ENCODE measurements around the gene COL19A1.
"Not testable (repeated sequence)": the region's sequence is repeated elsewhere in the genome, so short reads cannot be mapped to it uniquely, and the experiment has no call there.

Gene COL19A1

DNA sequence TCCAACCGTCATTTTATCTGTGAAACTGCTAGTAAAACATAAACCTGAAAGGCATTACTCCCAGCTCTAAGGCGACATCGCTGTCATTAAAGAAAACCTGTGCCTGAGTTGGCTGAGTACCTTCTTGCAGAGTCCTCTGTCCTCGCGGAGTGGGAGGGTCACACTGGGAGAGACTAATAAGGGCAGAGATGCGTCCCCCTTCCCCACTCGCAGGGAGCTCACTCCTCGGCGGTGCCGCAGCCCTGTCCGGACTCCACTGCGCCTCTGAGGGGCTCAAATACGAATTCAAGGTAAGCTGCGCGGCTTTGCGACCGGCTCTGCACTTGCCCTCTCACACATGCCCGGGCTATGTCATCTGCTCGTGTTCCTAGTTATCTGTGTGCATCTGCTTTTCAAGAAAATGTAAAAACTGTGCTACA, at the start of gene COL19A1:
Gene COL19A1 (plus strand): TSS at position 206 of the 419 bp plus-strand sequence. CDS start 13,012 bp downstream, outside the sequence.
- H3K27me3 ChIP-seq, result peaks cover 34 to 49% (median 41%) of the 10 kb centered on the region in 11 experiments
- no peaks in the 10 kb centered on the region for H3K9me3 ChIP-seq (replicated peaks in 1 of 11)
- H3K4me2 ChIP-seq, result peak within 1 kb of the TSS; percentile 83 to 98 (median 93)
- peaks cover 0 to 15% (median 7%) of the 10 kb centered on the region in 10 experiments; a peak in 11 of 20 replicates for H3K4me1 ChIP-seq
- H3K36me3 ChIP-seq, result no peaks in the 10 kb centered on the region
- H3K9ac ChIP-seq, result peak within 1 kb of the TSS; percentile 32 to 73 (median 66); a peak in 21 of 22 replicates
- peak within 1 kb of the TSS; percentile 59 to 75 (median 64) for H3K4me3 ChIP-seq
- peaks cover 0 to 5% (median 0%) of the 10 kb centered on the region in 11 experiments; a peak in 1 of 22 replicates for H4K20me1 ChIP-seq
- peak within 1 kb of the TSS in 4 of 11 experiments; percentile 1 to 37 (median 22); a peak in 5 of 22 replicates for H3K27ac ChIP-seq
- no peak for TF ChIP-seq Cebpa-rat (IDR thresholded peaks at IDR 0.05)

DNA sequence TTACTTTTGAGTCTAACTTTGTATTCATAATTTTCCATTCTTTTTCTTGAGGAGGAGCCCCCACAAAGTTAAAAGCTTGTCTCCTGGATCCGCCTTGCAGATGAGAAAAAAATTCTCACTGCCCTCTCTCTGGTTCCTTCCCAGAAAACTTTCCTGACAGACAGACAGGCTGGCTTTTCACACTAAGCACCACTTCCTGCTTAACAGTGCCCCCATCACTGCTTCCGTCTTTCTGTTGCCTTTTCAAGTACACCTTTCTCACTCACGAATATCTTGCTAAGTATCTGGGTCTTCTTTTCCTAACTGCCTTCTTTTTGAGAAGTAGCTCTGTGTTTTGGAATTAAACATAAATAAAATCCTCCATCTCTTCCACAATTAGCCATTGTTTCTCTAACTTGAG, 49.8 kb upstream of the COL19A1 start:
- Histone ChIP-seq H3K27ac (no peak overlapping the region), H3K9me3 (replicated peaks in 1 of 11) (no peaks in the 10 kb centered on the region), H3K9ac (no peak overlapping the region), H3K4me1 (peaks cover 27 to 45% (median 29%) of the 10 kb centered on the region in 10 experiments), H3K4me3 (no peak overlapping the region), H3K36me3 (no peaks in the 10 kb centered on the region), H3K4me2 (peak overlapping the region in 9 of 11 experiments; percentile 1 to 54 (median 39); a peak in 14 of 22 replicates), H4K20me1 (no peaks in the 10 kb centered on the region), H3K27me3 (no peaks in the 10 kb centered on the region)
- TF ChIP-seq Cebpa-rat (IDR thresholded peaks at IDR 0.05), result no peak

DNA sequence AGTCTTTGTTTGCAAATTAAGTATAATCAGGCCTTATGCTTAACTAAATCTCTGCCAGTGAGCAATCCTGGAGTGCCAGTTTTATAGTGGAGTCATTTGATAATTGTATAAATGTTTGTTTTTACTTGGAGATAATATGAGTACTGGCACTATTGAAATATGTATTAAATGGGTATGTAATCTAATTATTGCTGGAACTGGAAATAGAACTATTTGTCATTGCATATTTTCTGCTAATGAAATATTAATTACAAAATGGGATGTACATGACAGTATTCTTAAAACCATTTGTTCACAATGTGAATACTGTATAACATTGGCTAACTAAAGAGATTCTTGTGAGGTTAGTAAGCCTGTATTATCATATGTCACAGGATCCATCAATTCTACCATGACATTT, 49.0 kb upstream of the COL19A1 start:
- H4K20me1 ChIP-seq, result no peaks in the 10 kb centered on the region
- H3K9me3 ChIP-seq (replicated peaks in 1 of 11), result no peaks in the 10 kb centered on the region
- peaks cover 26 to 39% (median 29%) of the 10 kb centered on the region in 10 experiments for H3K4me1 ChIP-seq
- no peak for TF ChIP-seq Cebpa-rat (IDR thresholded peaks at IDR 0.05)
- no peak overlapping the region for H3K4me3 ChIP-seq
- H3K27ac ChIP-seq, result no peak overlapping the region
- H3K27me3 ChIP-seq, result no peaks in the 10 kb centered on the region
- no peak overlapping the region for H3K4me2 ChIP-seq
- no peak overlapping the region for H3K9ac ChIP-seq
- no peaks in the 10 kb centered on the region for H3K36me3 ChIP-seq

DNA sequence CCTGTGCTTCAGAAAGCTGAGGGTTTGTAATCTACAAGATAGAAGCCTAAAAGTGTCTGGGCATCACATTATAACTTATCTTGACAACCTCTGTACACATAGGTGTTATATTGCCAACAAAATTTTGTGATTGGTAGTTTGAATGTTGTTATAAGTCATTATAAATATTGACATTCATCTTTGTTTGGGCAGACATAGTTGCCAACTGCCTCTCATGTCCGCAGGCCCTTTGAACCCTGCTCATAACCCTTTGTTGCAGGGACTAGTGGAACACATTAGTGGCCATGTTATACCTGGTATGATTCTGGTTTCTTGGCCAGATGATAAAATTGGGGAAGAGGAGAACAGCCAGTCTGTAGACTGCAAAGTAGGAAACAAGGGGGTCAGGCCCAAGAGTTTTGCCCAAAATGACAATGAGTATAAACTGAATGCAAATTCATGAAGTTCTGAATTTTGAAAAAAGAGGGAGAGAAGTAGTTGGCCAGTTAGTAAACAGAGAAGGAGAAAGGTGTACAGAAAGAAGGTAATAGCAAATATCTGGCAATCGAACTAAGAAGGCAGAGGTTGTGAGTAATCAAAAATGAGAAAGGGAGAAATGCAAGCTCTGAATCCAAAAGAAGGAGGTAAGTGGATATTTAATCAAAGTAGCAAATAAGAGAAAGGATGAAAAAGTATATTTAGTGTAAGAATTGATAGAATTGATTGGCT, 48.0 kb upstream of the COL19A1 start:
- Histone ChIP-seq H3K9ac (no peak overlapping the region), H3K27ac (no peak overlapping the region)

DNA sequence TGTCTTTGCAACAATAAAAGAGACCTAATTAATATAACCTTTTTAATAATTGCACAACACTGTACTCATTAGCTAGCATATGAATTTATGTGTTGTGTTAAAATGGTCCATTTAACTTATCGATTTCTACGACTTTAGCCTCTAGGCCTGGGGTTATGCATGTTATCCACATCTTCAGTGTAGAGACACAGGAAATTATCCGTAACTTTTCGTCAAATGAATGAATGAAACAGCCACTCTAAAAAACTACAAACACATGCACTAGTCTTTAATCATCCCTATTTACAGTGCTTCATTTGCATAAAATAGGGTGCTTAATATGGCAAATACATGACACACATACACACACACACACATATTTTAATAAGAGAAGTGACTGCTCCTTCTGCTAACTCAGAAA, 47.2 kb upstream of the COL19A1 start:
- no peak overlapping the region for H3K4me2 ChIP-seq
- no peak overlapping the region for H3K9ac ChIP-seq
- no peak overlapping the region for H3K4me3 ChIP-seq

More for the DNA sequence above, 48.0 kb upstream of the COL19A1 start:
- no peaks in the 10 kb centered on the region for H3K27me3 ChIP-seq
- H3K36me3 ChIP-seq, result no peaks in the 10 kb centered on the region
- TF ChIP-seq Cebpa-rat (IDR thresholded peaks at IDR 0.05), result no peak
- H3K4me2 ChIP-seq, result no peak overlapping the region
- H3K4me3 ChIP-seq, result no peak overlapping the region
- peaks cover 16 to 29% (median 22%) of the 10 kb centered on the region in 10 experiments for H3K4me1 ChIP-seq
- no peaks in the 10 kb centered on the region for H3K9me3 ChIP-seq (replicated peaks in 1 of 11)
- H4K20me1 ChIP-seq, result no peaks in the 10 kb centered on the region

DNA sequence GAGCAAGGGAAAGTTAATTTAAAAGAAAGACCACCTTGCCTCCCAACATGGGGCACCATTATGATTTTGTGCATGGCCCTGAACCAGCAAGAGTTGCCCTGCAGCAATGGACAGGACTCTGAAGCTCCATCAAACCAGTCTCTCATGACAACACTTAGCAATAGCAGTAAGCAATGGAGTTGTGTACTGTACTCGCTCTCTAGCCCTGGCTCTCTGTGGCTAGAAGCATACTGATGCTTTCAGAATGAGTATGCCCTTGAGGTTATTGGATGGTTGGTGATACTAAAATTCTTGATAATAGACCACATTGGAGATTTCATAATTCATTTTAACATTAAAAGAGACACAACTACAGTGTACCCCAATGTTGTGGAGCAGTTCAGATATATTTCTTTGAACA, 46.3 kb upstream of the COL19A1 start:
- Histone ChIP-seq H3K27me3 (no peaks in the 10 kb centered on the region), H3K4me3 (no peak overlapping the region), H3K9ac (no peak overlapping the region), H3K4me2 (no peak overlapping the region), H3K36me3 (no peaks in the 10 kb centered on the region), H3K27ac (no peak overlapping the region), H3K9me3 (replicated peaks in 1 of 11) (no peaks in the 10 kb centered on the region), H4K20me1 (no peaks in the 10 kb centered on the region), H3K4me1 (peaks cover 9 to 18% (median 13%) of the 10 kb centered on the region in 10 experiments; a peak in 17 of 20 replicates)
- no peak for TF ChIP-seq Cebpa-rat (IDR thresholded peaks at IDR 0.05)

More for the DNA sequence above, 47.2 kb upstream of the COL19A1 start:
- Histone ChIP-seq H3K9me3 (replicated peaks in 1 of 11) (no peaks in the 10 kb centered on the region), H4K20me1 (no peaks in the 10 kb centered on the region), H3K36me3 (no peaks in the 10 kb centered on the region), H3K27ac (no peak overlapping the region), H3K27me3 (no peaks in the 10 kb centered on the region), H3K4me1 (peaks cover 9 to 21% (median 16%) of the 10 kb centered on the region in 10 experiments; a peak in 17 of 20 replicates)
- no peak for TF ChIP-seq Cebpa-rat (IDR thresholded peaks at IDR 0.05)

DNA sequence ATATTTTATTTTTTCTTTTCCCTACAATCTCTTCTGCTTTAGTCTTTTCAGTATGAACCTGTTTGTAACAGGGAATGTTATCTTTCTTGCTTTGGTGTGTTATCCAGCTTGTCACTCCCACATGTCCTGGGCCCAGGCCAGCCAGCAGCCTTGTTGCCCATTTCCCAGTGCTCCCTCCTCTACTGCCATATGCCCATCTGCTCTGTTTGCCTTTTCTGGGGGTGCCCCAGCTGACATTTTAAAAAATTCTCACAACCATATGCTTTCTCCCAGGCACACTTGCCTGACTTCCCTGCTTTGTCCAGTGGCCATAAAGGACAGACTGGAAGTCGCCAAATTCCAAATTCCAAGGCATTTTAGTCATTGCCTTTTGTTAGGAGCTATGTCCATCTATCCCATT, 45.9 kb upstream of the COL19A1 start:
- no peaks in the 10 kb centered on the region for H4K20me1 ChIP-seq
- H3K4me3 ChIP-seq, result no peak overlapping the region
- TF ChIP-seq Cebpa-rat (IDR thresholded peaks at IDR 0.05), result no peak
- no peak overlapping the region for H3K4me2 ChIP-seq
- no peaks in the 10 kb centered on the region for H3K27me3 ChIP-seq
- no peaks in the 10 kb centered on the region for H3K9me3 ChIP-seq (replicated peaks in 1 of 11)
- H3K4me1 ChIP-seq, result peaks cover 8 to 14% (median 11%) of the 10 kb centered on the region in 10 experiments; a peak in 17 of 20 replicates
- H3K27ac ChIP-seq, result no peak overlapping the region
- no peak overlapping the region for H3K9ac ChIP-seq
- no peaks in the 10 kb centered on the region for H3K36me3 ChIP-seq

DNA sequence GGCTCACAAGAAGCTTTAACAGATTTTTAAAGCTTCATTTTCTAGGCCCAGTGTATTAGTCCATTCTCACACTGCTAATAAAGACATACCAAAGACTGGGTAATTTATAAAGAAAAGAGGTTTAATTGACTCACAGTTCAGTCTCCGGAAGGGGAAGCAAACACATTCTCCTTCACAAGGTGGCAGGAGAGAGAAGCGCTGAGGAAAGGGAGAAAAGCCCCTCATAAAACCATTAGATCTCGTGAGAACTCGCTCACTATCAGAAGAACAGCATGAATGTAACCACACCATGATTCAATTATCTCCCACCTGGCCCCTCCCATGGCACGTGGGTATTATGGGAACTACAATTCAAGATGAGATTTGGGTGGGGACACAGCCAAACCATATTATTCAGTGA, 42.0 kb upstream of the COL19A1 start:
- H3K27ac ChIP-seq; H3K27me3 ChIP-seq; H4K20me1 ChIP-seq; H3K4me3 ChIP-seq; H3K36me3 ChIP-seq; H3K4me1 ChIP-seq; H3K4me2 ChIP-seq; H3K9me3 ChIP-seq (replicated peaks in 1 of 11); H3K9ac ChIP-seq: not testable (repeated sequence)

DNA sequence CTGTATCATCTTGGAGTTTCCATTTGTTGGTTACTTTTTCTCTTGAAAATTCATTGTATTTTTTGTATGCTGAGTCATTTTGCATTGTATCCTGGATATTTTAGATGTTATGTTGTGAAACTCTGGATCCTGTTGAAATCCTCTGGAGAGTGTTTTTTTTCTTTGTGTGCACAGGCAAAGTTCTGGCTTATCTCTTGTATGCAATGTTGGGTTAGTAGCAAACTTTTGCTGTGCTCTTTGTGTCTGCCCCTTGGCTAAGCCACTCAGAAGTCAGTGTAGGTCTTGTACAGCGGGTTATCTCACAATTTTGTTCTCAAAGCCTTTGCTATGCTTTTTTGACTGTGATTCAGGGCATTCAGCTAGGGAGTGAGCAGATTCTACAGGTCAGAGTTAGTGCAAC, 40.5 kb upstream of the COL19A1 start:
- Histone ChIP-seq H3K9me3 (replicated peaks in 1 of 11) (no peaks in the 10 kb centered on the region), H3K4me1 (no peaks in the 10 kb centered on the region), H3K27ac (no peak overlapping the region), H3K36me3 (no peaks in the 10 kb centered on the region), H3K27me3 (no peaks in the 10 kb centered on the region), H3K9ac (no peak overlapping the region), H3K4me3 (no peak overlapping the region), H3K4me2 (no peak overlapping the region), H4K20me1 (no peaks in the 10 kb centered on the region)
- TF ChIP-seq Cebpa-rat (IDR thresholded peaks at IDR 0.05), result no peak
